Measurements from ENCODE around the gene CDCA5.

The CDCA5 gene

DNA sequence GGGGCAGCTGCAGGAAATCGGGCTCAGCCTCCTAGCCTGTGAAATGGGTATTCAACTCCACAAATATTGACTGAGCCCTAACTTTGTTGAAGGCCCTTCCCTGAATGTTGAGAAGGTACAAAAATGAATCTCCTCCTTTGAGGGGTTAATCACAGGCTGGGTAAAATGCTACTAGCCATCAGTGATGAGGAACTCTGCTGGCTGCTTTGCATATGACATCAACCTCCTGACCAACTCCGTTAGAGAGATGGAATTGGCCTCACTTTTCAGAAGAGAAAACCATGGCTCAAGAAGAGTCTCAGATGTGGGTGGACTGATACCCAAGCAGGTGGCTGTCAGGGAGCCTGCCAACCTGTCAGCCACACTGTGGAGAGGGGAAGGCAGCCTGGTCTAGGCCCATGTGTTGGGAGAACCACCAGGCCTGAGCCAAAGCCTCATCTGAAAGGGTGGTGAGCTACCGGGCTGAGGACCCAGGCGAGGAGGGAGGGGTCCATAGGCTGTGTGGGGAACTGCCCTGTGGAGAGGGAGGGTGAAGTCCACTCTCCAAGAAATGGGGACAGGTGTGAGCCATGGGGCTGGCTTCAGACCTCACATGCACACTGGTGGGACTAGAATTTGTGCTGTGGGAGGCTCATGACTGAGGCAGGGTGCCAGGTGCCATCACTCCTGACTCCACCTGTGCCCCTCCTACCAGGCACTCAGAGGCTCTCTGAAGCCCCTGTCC is 11.8 kb downstream of the CDCA5 start:
- no peak for DNase-seq (ENCODE audit: low read depth)

GRCh38 chr11:65069217-65069616 is 14.6 kb downstream of the CDCA5 start:
- no peak for DNase-seq (ENCODE audit: low read depth)

DNA sequence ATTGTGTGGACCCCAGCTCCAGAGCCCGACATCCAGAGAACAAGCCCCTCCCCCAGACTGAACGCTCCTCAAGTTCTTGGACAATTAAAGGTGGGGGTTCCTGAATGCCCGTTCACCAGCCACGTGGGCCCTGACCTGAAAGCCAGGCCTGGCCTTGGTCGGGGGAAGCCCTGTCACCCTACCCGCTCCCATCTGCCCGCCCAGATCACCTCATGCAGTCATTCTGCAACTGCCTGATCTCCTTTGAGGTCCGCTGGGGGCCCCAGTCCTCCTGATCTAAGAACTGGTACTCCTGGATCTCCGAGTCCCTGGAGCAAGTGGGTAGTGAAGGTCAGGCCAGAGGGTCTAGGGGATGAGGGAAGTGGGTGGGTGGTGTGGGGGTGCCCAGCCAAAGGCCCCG is 16.4 kb downstream of the CDCA5 start:
- DNase-seq (ENCODE audit: low read depth) = no peak

DNA sequence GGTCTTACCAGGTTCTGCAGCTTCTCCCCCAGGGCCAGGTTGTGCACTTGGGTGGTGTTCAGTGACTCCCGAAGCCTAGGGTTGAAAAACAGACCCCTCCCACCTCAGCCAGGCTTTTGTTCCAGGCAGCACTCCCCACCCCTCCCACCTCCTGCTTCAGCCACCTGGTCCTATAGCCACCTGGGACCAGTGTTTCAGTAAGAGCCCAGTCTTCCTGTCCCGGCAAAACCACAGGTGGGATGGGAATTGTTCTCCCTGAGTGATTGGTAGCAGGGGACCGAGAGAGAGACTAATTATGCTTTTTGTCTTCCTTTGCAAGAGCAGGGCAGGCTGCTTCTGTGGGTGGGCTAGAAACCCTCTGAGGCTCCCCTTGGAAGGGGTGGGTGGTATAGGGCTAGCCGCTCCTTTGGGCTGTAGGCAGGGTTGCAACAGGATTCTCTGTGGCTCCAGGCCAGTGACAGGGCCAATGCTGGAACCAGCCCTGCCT is 17.0 kb downstream of the CDCA5 start:
- DNase-seq (ENCODE audit: low read depth) = no peak

DNA sequence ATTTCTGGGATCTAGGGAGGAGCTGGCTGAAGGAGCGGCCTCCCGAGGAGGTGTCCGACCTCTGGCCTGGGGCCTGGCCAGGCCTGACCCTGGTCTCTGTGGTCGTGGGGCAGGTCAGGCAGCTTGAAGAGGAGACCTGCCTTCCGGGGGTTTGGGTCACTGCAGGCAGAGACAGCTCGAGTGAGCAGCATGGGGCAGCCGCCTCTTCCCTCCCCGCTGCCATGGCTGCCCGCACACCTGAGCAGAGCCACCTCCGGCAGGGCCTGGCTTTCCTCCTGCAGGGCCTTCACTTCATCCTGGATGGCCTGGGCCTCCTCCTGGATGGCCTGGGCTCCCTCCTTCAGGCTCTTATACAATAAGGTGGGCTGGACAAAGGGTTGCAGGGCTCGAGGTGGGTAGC is 17.5 kb downstream of the CDCA5 start:
- no peak for DNase-seq (ENCODE audit: low read depth)

DNA sequence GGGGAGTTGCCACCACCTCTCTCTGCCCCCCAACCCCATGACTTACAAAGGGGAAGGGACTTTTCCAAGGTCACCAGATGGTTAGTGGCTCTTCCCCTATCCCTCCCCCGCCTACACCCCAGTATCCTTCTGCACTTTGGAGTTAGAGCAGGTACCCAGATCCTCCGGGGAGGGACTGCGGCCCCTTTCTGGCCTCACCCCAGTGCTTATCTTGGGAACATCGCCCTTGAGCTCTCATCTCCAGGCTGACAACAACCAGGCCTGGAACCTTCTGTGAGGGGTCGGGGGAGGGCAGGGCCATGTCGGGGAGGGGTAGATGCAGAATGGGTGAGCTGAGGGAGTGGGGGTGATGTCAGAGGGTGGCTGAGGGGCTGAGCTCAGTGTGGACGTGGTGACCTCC is 18.0 kb downstream of the CDCA5 start:
- DNase-seq (ENCODE audit: low read depth) = no peak

DNA sequence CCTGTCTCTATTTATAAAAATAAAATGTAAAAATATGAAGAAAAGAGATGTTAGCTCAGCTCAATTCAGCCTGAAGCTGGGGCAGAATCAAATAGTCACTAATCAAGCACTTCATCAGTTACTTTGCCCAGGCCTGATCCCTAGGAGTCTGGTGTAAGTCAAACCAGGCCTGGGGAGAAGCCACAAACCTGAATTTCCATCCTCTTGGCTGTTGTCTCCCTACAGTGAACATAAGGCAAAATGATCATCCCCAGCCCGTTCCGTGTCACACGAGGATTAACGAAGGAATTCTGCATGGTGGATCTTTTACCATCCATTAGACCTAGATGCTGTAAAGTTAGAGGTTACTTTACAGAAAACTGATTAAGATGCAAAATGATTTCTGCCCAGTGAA is 19.0 kb downstream of the CDCA5 start:
- no peak for DNase-seq (ENCODE audit: low read depth)

- DNase-seq (ENCODE audit: low read depth) = no peak
Observed at GRCh38 chr11:65063532-65063931, 20.3 kb downstream of the CDCA5 start.

- no peak for DNase-seq (ENCODE audit: low read depth)
Observed at GRCh38 chr11:65060913-65061408, 22.9 kb downstream of the CDCA5 start.

- DNase-seq (ENCODE audit: low read depth) = no peak
Observed at GRCh38 chr11:65059959-65060824, 23.6 kb downstream of the CDCA5 start.

DNA sequence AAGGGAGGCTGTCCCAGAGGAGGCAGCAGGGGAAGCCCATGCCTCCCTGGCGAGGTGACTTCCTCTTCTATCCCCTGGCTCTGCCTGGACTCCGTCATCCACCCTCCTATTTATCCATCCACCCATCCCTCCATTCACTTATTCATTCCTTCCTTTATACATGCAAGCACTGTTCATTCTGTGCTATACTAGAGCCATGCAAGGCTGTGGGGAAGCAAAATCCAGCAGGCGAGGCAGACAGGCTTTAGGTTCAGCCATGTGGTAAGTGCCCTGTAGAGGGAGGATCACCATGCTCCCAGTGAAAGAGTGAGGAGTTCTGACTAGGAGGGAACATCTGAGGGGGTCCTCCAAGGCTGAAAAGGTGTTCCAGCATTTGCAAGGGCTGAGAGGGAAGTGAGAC is 24.3 kb downstream of the CDCA5 start:
- no peak for DNase-seq (ENCODE audit: low read depth)

DNA sequence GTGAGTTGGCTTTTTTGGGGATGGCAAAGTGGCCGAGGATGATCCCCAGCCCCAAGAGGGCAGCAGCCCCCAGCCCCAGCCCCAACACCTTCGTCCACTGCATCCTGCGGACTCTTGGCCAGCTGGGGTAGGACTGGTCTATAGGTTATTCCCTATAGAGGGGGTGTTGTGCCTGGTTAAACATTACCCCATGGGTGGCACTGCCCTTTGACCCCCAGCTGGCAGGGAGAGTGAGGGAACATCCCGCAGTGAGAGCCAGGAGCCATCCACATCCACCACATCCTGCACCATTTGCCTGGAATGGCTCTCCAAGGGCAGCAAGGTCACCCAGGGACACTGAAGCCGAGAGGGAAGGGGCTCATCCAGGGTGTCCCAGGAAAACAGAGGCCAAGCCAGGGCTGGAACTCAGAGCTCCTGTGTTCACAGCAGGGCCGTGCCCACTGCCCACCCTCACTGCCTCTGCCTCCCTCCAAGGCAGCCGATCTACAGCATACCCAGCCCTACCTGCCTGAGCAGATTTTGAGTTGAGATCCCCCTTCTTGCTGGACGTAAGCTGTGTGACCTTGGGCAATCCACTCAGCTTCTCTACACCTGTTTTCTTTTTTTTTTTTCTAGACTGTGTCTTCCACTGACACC is 25.3 kb downstream of the CDCA5 start, which contains the start of gene NAALADL1:
TSS of gene NAALADL1 (minus strand) at position 135 of the 636 bp plus-strand sequence. CDS start at position 103, 32 bp downstream.
- no peak for DNase-seq (ENCODE audit: low read depth)

DNA sequence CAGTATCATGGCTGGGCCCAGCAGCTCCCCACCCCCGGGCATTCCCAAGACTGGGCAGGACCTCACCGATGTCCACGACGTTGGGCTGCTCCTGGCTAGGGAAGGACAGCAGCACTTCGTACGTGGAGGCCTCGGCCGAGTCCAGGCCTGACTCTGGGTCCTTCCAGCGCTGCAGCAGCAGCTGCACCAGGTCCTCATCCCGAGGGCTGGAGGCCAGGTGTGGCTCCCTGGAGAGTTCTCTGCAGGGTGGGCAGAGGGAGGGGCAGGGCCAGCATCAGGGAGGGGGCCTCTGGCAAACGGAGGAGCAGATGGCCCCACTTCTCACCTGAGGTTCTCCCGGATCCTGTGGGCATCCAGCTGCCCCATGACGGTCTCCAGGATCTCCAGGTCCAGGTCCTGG is 25.8 kb downstream of the CDCA5 start:
- DNase-seq (ENCODE audit: low read depth) = no peak

- no peak for DNase-seq (ENCODE audit: low read depth)
Observed at GRCh38 chr11:65057526-65057925, 26.3 kb downstream of the CDCA5 start.

GRCh38 chr11:65056999-65057398 is 26.8 kb downstream of the CDCA5 start:
- DNase-seq (ENCODE audit: low read depth) = no peak

GRCh38 chr11:65055538-65055937 is 28.3 kb downstream of the CDCA5 start:
- DNase-seq (ENCODE audit: low read depth) = no peak

DNA sequence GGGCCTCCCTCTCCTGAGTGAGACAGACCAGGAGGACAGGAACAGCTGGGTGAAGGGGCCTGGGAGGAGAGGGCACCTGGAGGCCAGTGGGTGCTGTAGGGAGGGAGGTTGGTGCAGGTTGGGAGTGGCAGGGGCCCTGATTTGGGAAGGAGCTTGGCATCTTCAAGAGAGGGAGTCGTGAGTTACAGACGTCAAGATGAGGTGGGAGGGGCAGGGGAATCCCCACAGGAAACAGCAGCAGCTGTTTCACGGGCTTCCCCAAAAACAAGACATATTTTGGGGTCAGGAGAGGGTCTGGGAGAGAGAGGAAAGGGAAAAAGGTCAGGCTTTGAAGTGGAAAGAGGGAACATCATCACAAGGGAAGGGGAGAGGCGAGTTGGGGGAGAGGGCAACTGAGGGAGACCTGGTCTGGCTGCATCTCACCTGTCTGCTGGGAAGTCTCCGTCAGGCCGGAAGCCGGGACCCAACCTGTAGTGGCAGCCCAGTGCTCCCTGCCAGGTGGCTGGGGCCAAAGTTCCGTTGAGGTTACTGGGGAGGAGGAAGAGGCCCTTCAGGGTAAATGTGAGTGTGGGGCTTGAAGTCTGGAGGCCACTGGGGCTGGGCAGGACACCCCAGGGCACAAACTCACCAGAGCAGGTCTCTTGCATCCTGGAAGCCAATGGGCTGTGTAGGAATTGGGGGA is 29.9 kb downstream of the CDCA5 start:
- no peak for DNase-seq (ENCODE audit: low read depth)

- DNase-seq (ENCODE audit: low read depth) = no peak
Observed at GRCh38 chr11:65051398-65051858, 32.4 kb downstream of the CDCA5 start.

DNA sequence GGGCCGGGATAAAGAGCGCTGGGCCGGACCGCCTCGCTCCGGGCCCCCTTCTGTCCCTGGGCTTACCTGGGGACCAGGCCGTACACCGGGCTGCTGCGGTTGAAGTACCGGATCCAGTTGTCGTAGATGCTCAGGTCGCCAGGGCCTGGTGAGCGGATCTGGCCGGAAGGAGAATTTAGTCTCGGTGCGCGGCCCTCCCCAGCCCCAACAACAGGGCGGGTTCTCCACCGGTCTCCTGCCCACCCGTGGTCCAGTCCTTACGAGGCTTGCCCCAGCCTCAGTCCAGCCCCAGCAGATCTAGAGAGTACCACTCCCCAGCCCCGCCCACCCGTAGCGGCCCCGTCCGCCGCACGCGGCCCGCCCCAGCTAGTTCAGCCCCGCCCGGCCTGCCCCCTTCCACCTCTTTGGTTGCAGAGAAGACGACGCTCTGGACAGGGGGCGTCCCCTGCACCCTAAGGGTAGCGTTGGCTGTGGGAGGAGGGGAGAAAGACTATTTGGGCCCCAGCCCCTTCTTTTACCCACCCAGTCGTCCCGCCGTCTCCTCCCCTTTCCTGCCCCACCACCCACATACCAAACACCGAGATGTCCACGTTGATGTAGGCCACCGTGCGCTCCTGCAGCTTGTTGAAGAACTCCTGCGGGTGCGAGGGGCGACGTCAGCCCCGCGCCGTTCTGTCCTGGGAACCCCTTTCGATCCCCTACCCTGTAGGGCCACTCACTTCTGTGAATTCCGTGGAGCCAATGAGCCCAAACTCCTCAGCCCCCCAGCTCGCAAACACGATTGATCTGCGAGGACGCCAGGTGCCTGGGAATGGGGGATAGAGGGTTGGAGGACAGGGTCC is 36.0 kb downstream of the CDCA5 start:
- no peak for DNase-seq (ENCODE audit: low read depth)

DNA sequence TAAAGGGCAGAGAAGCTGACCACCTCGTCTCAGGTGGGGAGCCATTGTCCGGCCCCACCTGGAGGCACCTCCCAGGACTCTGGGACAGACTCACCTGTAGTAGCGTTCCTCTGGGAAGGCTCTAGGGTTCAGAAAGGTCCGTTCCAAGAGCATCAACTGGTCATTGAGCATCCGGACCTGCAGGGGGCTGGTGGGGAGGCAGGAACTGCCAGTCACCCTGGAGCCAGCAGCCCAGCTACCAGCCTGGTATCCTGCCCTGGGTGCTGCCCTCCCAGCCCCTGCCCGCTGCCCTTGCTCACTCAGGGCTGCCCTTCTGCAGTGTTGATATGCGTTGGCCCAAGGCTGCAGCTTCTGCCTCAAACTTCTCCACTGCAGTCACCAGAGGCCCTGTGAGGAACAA is 38.1 kb downstream of the CDCA5 start:
- DNase-seq (ENCODE audit: low read depth) = no peak

DNA sequence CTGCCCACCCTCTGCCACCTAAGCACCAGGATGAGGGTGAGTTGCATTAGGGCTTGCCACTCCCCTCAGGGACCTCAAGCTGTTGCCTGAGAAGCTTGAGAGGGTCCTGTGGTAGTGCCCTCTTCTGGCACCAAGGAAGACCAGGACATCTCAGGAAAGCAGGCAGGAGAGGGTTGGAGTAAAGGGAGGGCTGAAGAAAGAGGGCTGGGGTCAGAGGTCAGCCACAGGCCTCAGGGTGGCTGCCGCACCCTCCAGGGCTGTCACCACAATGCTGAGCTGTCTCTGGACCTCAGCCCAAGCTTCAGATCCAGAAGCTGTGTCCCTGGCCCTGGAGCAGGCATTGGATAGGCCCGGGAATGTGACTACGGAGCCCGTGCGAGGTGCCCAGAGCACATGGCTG is 38.8 kb downstream of the CDCA5 start:
- no peak for DNase-seq (ENCODE audit: low read depth)
